Medulla oblongata (tissue), 1 donor: ENCODE results near the gene FGF23.
"Not testable (repeated sequence)": the region's sequence is repeated elsewhere in the genome, so short reads cannot be mapped to it uniquely, and the experiment has no call there.

Source experiments
- DNase-seq: peaks from one replicate; pipeline ENCODE4 v3.0.0-alpha.2; 2015; ENCODE audit errors: extremely low spot score

Gene FGF23

GRCh38 chr12:4379405-4379804 lies at the start of gene FGF23:
Gene FGF23 (minus strand): TSS chr12:4379712. CDS start chr12:4379582, 130 bp downstream.
- no peak for DNase-seq

DNA sequence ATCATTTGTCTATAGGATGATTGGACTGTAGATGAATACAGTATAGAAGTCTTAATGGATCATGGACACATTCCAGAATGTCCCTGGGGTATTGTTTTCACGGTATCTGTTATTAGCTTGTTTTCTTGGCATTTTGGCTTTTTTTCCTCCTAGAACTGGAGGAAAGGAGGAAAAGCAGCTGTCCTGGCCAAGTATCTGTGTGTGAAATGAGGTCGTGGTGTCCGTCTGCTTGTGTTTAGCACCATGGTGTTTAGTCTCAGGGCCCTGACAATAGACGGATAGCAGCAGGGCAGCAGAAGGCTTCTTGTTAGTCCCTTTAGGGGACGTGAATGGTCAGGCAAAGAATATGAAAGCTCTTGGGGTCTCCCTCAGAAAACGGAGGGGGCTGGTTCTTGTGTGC lies 44.9 kb upstream of the FGF23 start:
- no peak for DNase-seq

- no peak for DNase-seq
These were observed 44.1 kb upstream of the FGF23 start for GRCh38 chr12:4423528-4424195.

DNA sequence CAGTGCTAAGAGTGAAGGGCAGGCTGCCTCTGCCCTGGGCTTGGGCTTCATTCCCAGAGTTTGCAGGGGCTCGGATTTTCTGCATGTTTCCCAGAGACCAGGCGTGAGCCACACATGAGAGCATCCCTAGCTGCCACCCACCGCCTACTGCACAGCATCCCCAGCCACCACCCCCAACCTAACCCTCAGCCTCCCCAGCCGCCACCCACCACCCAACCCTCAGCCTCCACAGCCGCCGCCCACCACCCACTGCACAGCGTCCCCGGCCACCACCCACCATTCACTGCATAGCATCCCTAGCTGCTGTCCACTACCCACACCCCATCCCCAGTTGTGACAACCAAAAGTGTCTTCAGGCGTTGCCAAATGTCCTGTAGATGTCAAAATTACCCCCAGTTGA lies 43.5 kb upstream of the FGF23 start:
- DNase-seq = no peak

DNA sequence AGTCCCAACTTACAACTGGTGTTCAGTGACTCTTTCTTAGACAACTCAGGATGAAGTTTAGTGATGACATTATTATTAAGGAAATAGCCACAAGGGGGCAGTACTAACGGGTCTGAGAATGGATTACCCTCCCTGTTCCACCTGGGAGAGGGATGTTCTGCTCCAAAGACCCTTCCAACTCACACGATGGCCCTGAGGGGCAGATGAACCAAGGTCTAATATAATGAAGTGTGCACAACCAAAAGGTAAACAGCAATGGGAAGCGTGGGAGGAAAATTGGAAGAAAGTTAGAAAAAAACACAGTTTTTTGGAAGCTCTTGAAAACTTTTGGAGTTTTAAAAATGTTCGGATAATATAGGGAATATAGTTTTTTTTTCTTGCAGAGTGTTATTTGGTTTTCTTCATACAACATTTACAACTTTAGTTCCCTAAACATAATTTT lies 42.1 kb upstream of the FGF23 start:
- peak; percentile 60 for DNase-seq

GRCh38 chr12:4420138-4420670 lies 40.7 kb upstream of the FGF23 start:
- no peak for DNase-seq

GRCh38 chr12:4418913-4419312 lies 39.4 kb upstream of the FGF23 start:
- no peak for DNase-seq

DNA sequence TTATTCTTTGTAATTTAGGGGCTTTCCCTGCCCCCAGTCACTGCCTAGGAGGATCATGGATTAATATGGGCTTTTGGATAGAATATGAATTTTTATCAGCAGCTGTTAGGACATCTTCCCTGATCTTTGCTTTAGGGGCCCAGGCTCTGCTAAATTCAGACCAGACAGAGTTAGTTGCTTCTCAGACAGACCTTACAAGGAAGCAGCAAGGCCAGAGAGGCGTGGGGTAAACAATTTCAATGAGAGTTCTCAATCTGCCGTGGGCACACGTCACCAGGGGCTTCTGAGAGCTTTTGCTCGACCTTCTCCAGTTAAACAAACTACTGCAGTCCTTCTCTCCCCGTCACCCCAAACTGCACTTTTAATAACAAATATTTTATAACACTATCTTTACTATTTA lies 38.4 kb upstream of the FGF23 start:
- DNase-seq = no peak

DNA sequence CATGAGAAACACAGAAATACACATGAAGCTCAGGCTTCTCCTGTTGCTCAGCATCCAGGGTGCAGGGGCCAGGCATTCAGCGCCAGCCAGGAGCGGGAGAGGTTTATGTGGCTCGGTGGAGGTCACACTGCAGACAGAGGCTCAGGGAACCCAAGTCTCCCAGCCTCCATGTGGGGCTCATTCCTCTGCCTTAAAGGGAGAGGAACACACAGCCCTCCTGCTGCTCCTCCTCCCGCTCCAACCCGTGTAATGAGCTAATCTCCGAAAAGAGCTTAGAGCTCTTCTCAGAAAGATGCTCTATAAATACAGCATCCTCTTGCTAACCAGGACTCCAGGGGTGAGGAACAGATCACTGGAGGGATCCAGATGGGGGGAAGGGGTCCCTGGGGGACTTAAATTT lies 37.9 kb upstream of the FGF23 start:
- DNase-seq = no peak

DNA sequence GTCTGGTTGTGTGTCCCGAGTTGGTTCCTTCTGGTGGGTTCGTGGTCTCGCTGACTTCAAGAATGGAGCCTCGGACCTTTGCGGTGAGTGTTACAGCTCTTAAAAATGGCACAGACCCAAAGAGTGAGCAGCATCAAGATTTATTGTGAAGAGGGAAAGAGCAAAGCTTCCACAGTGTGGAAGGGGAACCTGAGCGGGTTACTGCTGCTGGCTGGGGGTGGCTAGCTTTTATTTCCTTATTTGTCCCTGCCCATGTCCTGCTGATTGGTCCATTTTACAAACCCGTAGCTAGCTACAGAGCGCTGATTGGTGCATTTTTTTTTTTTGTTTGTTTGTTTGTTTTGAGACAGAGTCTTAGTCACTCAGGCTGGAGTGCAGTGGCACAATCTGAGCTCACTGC lies 36.8 kb upstream of the FGF23 start:
- no peak for DNase-seq

GRCh38 chr12:4412465-4412864 lies 33.0 kb upstream of the FGF23 start:
- no peak for DNase-seq

DNA sequence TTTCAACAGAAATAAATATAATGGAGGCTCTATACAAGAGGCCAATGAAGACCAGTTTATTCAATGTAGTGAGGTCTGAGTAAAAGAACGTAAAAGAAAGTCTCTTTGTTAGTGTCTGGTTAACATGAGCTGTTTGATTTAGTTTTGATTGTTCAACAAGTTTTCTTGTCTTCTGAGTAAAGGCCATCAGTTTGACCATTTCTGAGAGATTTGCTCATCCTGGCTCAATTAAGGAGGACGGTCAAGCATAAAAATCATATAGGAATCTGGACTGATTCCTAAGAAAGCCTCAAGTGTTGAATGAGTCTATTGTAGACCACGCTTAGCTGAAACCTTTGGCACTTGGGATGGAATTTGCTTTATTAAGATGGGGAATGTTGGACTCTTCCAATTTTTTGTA lies 32.5 kb upstream of the FGF23 start:
- DNase-seq = no peak

DNA sequence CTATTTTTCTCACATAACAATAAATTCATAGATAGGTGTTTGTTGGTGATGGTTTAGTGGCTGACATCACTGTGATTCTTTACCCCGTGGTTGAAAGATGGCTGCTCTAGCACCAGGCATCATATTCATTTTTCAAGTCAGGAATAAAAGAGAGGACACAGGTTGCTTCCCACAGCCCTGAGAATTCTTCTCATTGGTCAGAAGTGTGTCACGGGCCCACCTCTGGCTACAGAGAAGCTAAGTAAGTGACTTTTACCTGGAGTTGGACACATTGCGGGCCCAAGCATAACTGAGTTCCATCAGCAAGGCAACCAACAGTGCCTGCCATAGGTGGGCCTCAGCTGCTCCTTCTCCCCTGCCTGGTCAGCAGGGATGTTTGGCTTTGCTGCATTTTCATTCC lies 27.6 kb upstream of the FGF23 start:
- DNase-seq = no peak

DNA sequence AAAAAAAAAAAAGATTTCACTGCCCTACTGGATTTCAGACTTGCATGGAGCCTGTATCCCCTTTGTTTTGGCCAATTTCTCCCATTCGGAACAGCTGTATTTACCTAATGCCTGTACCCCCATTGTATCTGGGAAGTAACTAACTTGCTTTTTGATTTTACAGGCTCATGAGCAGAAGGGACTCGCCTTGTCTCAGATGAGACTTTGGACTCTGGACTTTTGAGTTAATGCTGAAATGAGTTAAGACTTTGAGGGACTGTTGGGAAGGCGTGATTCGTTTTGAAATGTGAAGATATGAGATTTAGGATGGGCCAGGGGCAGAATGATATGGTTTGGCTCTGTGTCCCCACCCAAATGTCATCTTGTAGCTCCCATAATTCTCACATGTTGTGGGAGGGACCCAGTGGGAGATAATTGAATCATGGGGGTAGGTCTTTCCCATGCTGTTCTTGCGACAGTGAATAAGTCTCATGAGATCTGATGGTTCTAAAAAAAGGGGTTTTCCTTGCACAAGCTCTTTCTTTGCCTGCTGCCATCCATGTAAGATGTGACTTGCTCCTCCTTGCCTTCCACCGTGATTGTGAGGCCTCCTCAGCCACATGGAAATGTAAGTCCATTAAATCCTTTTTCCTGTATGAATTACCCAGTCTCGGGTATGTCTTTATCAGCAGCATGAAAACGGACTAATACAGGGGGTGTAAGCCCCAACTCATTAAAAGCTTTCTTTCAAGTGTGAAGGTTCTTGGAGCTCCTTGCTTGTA lies 25.5 kb upstream of the FGF23 start:
- not testable (repeated sequence) for DNase-seq

- DNase-seq = no peak
These were observed 23.5 kb upstream of the FGF23 start for GRCh38 chr12:4402996-4403395.

DNA sequence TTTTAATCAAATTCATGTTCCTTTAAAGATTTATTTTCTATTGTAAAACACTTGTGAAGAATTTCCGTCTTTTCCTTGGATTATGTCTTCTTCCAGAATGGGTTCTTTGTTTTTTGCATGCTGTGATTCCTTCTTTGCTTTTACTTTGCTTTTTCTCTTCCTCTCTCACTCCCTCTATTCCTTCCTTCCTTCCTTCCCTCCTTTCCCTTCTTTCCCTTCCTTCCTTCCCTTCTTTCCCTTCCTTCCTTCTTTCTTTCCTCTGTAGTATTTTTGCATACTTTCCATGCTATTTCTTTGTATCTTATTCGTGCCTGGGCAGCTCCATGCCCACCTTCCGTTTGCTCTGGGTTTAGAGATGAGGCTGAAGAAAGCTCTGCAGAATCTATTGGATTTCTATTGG lies 21.6 kb upstream of the FGF23 start:
- DNase-seq = no peak

DNA sequence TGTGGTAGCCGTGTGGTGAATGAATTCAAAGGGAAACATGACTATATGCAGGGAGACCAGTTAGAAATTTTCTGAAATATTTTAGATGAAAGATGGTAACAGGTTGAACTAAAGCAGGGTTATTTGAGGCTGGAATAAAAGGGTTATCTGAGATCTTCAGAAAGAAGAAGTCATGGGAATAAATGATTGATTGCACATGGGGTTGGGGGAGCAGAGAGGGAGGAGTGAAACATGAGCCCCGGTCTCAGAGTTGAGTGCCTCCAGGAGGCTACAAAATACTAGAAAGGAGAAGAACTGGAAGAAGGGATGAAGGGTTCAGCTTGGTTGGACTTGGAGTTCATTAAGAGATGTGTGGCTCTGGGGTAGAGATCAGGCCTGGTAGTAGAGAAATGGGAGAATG lies 16.3 kb upstream of the FGF23 start:
- no peak for DNase-seq

GRCh38 chr12:4393211-4393610 lies 13.7 kb upstream of the FGF23 start:
- no peak for DNase-seq

DNA sequence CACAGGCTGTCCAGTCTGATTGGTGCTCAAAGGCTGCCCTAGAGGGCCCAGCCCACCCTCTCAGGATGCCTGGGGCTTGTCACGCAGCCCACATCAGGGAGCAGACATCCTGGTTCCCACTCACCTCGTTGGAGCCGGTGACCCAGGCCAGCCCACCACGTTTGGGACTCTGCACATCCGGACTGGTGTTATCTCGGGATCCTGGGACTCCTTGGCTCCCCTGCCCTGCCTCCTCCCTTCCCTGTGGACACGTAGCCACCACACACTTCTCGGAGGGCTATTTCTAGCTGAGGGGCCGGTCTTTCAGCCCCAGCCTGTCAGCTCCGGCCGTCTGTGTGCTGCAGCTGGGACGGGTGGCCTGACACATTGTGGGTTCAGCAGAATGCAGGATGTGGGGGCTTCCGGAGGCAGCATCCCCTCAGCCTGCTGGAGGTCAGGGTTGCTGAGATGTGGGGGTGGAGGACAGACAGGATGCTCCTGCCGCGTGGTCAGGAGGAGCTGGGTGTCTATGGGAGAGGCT lies 12.8 kb upstream of the FGF23 start:
- DNase-seq = no peak

- no peak for DNase-seq
These were observed 9.2 kb upstream of the FGF23 start for GRCh38 chr12:4388662-4389061.

- DNase-seq = no peak
These were observed 8.5 kb upstream of the FGF23 start for GRCh38 chr12:4388032-4388431.

DNA sequence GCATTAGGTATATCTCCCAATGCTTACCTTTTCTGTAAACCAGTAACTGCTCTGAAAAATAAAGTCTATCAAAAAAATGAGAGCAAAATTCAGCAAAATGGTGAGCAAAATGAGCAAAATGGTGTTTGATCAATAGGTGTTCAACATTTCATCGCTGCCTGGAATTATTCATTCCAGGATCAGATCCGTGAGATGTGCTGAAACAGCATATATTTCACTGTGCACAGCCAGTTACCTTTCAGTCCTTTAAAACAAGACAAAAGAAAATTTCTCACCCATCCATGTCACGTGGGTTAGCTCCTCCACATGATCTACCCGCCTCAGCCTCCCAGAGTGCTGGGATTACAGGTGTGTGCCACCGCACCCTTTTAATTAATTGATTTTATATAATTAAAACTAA lies 8.1 kb upstream of the FGF23 start:
- DNase-seq = no peak

DNA sequence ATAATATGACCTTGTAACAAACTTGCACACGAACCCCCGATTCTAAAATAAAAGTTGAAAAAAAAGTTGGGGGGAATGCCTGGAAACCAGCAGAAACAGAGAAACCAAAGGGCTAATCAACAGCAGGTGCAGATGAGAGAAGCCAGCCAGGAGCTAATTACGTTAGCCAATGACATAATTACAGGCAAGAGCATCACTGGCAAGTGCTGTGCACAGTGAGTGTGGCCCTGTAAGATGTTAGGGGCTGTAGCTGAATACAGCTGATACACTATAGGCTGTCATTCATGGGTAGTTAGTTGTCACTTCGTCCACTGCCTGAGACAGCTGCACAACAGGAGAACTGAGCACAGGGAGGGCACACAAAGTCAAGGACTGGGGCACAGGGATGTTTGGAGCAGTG lies 7.3 kb upstream of the FGF23 start:
- DNase-seq = no peak
